B cell (primary cell): ENCODE results near the gene CELF4. TPM values are rescaled to one million over a fixed set of nuclear protein-coding genes. Genes with fewer than 3 reads are reported as not detected.

Source experiments
- ATAC-seq: fragments of 200-7000 bp; cut with Tn5 transposase; one replicate; pipeline ENCODE4 v1.10.0; 2021; ENCODE audit warnings: low read depth, mild to moderate bottlenecking, moderate number of reproducible peaks, moderate library complexity
- CTCF ChIA-PET: fragments of 350-600 bp; sonication (Branson Sonifier 250); formaldehyde crosslinking; loops from one replicate; lab custom pipeline; 2021; ENCODE audit warnings: antibody characterized with exemption, inconsistent platforms; lab: Charles Lee
- POLR2A ChIA-PET: fragments of 350-600 bp; sonication (Branson Sonifier 250); formaldehyde crosslinking; loops from one replicate; lab custom pipeline; 2021; ENCODE audit warnings: antibody characterized with exemption; lab: Charles Lee
- DNase-seq: peaks from one replicate; pipeline ENCODE4 v3.0.0; 2013
- H2AFZ ChIP-seq: 2 replicates; pipeline ENCODE4 v1.6.1; 2012; ENCODE audit warnings: mild to moderate bottlenecking, low read depth, low read length; ENCODE audit not compliant: insufficient read depth, poor library complexity, severe bottlenecking
- H3K27ac ChIP-seq, 2 donors: 1 replicate in 1 of 2; 2 replicates in 1 of 2; pipeline ENCODE4 v1.5.1; 2012 to 2013; ENCODE audit warnings: low read length in 2 of 2, mild to moderate bottlenecking in 2 of 2, moderate library complexity in 1 of 2
- H3K27me3 ChIP-seq, 4 experiments: fragments of 200-600 bp in 1 of 4; sonication (generic) in 1 of 4; replicated peaks in 1 of 4; 1 replicate in 2 of 4; 2 replicates in 2 of 4; pipeline versions ENCODE4 v1.6.1 to v1.7.0; 2013 to 2016; ENCODE audit warnings: low read length in 3 of 4, mild to moderate bottlenecking in 2 of 4, mixed read lengths in 1 of 4, moderate library complexity in 1 of 4; ENCODE audit not compliant: insufficient read depth in 4 of 4, control insufficient read depth in 3 of 4; ENCODE audit errors: control extremely low read depth in 1 of 4
- H3K36me3 ChIP-seq, 2 experiments: replicated peaks in 1 of 2; 1 replicate in 1 of 2; 2 replicates in 1 of 2; pipeline versions ENCODE4 v1.6.1 to v1.7.1; 2013; ENCODE audit warnings: low read length in 1 of 2; ENCODE audit not compliant: insufficient read depth in 2 of 2, control insufficient read depth in 1 of 2; ENCODE audit errors: control extremely low read depth in 1 of 2, extremely low read depth in 1 of 2
- H3K4me1 ChIP-seq, 2 donors: fragments of 200-600 bp in 1 of 2; sonication (generic) in 1 of 2; 1 replicate in 1 of 2; 2 replicates in 1 of 2; pipeline versions ENCODE4 v1.5.1 to v1.6.1; 2013 to 2017; ENCODE audit warnings: low read length in 2 of 2; ENCODE audit not compliant: control insufficient read depth in 2 of 2, insufficient read depth in 2 of 2
- H3K4me2 ChIP-seq: replicated peaks from 2 replicates; pipeline ENCODE3; 2012; ENCODE audit warnings: mild to moderate bottlenecking, low read depth, low read length; ENCODE audit not compliant: poor library complexity, severe bottlenecking
- H3K4me3 ChIP-seq, 5 experiments: fragments of 200-600 bp in 1 of 5; sonication (generic) in 1 of 5; 1 replicate in 3 of 5; 2 replicates in 2 of 5; pipeline versions ENCODE4 v1.5.1 to v1.7.0; 2011 to 2016; ENCODE audit warnings: low read length in 4 of 5, mild to moderate bottlenecking in 4 of 5, low read depth in 2 of 5, control low read depth in 1 of 5, moderate library complexity in 1 of 5; ENCODE audit not compliant: insufficient read depth in 1 of 5; ENCODE audit errors: control extremely low read depth in 1 of 5, extremely low read depth in 1 of 5
- H3K79me2 ChIP-seq: fragments of 200-600 bp; sonication (generic); one replicate; pipeline ENCODE4 v1.6.0; 2016; ENCODE audit warnings: low read length; ENCODE audit not compliant: control insufficient read depth, insufficient read depth
- H3K9ac ChIP-seq: fragments of 200-600 bp; sonication (generic); 2 replicates; pipeline ENCODE4 v1.6.1; 2017; ENCODE audit warnings: mild to moderate bottlenecking, low read length, moderate library complexity
- H3K9me3 ChIP-seq, 3 donors: one replicate each; pipeline versions ENCODE4 v1.6.1 to v1.7.1; 2013; ENCODE audit warnings: low read length in 2 of 3; ENCODE audit not compliant: control insufficient read depth in 2 of 3, insufficient read depth in 1 of 3; ENCODE audit errors: control extremely low read depth in 1 of 3
- H4K20me1 ChIP-seq: 2 replicates; pipeline ENCODE4 v1.6.0; 2012; ENCODE audit warnings: mild to moderate bottlenecking, low read length; ENCODE audit not compliant: insufficient read depth, control insufficient read depth, poor library complexity, severe bottlenecking
- H3K27ac Mint-ChIP-seq: one replicate; pipeline ENCODE4 v1.8.0; 2021; ENCODE audit warnings: mixed read lengths
- H3K27me3 Mint-ChIP-seq: one replicate; pipeline ENCODE4 v1.8.0; 2021; ENCODE audit warnings: mixed read lengths
- H3K4me1 Mint-ChIP-seq: one replicate; pipeline ENCODE4 v1.8.0; 2021; ENCODE audit warnings: mixed read lengths
- H3K4me3 Mint-ChIP-seq: one replicate; pipeline ENCODE4 v1.8.0; 2021; ENCODE audit warnings: mixed read lengths
- H3K9me3 Mint-ChIP-seq: one replicate; pipeline ENCODE4 v1.8.0; 2022; ENCODE audit warnings: mixed read lengths; ENCODE audit not compliant: insufficient read depth
- CTCF ChIP-seq: fragments of 200-600 bp; IDR thresholded peaks from one replicate; pipeline ENCODE4 v1.8.0; 2022; ENCODE audit warnings: antibody characterized with exemption, mild to moderate bottlenecking
- EZH2 ChIP-seq: IDR thresholded peaks from 2 replicates; pipeline ENCODE4 v1.6.1; 2012; ENCODE audit warnings: borderline replicate concordance, low read depth, mild to moderate bottlenecking, moderate library complexity, low read length; ENCODE audit not compliant: insufficient read depth, poor library complexity, severe bottlenecking
- WGBS: methylation state at CpG from one replicate; pipeline ENCODE4 v1.1.5; 2013; ENCODE audit warnings: missing lambda C conversion rate; ENCODE audit not compliant: insufficient coverage; 5-methylcytosine and 5-hydroxymethylcytosine counted together
- intact Hi-C: fragments of 100-400 bp; cut with micrococcal nuclease; formaldehyde crosslinking; loops from one replicate; pipeline ENCODE4 v1.10.0; 2022
- polyA plus RNA-seq: library from polyadenylated mRNA; depleted of rRNA; stranded (reverse); fragments of >200 nt; gene quantifications from 2 replicates; pipeline ENCODE4 v1.2.3, GENCODE V29; 2012
- total RNA-seq, 2 donors: library from RNA; stranded (reverse); fragments of 120-200 nt in 1 of 2; gene quantifications; 1 replicate in 1 of 2; 2 replicates in 1 of 2; pipeline versions ENCODE4 v1.2.3 to v1.2.4, GENCODE V29; 2013 to 2022

The CELF4 gene
- total and polyA plus RNA-seq, 2 donors (not counting 1 experiment from before 2014, with no cell fraction given) = not detected

GRCh38 chr18:37247497-37248161, 318.0 kb downstream of the CELF4 start:
- no peak for TF ChIP-seq EZH2
- TF ChIP-seq CTCF = no peak
- Histone ChIP-seq H3K9ac (no peak overlapping the region), H3K4me3 (no peak overlapping the region), H3K4me2 (no peak overlapping the region), H3K9me3 (peaks cover 0 to 10% (median 0%) of the 10 kb centered on the region in 3 donors), H2AFZ (no peak overlapping the region), H3K36me3 (no peaks in the 10 kb centered on the region), H3K4me1 (peaks cover 0 to 4% of the 10 kb centered on the region in 2 donors), H3K27me3 (peaks cover 0 to 26% (median 7%) of the 10 kb centered on the region in 4 experiments), H3K79me2 (no peaks in the 10 kb centered on the region), H4K20me1 (no peaks in the 10 kb centered on the region), H3K27ac (no peak overlapping the region)
- DNase-seq = no peak
- intact Hi-C loops = no loop called here
- Mint-ChIP-seq H3K4me1 (peaks cover 3% of the 10 kb centered on the region), H3K27me3 (peaks cover 62% of the 10 kb centered on the region), H3K27ac (no peak overlapping the region), H3K4me3 (no peak overlapping the region), H3K9me3 (no peaks in the 10 kb centered on the region)
- POLR2A ChIA-PET = no interaction called here
- CTCF ChIA-PET = no interaction called here
- no peak for ATAC-seq
- 85% methylated on average over 8 of the region's 10 CpGs for WGBS

DNA sequence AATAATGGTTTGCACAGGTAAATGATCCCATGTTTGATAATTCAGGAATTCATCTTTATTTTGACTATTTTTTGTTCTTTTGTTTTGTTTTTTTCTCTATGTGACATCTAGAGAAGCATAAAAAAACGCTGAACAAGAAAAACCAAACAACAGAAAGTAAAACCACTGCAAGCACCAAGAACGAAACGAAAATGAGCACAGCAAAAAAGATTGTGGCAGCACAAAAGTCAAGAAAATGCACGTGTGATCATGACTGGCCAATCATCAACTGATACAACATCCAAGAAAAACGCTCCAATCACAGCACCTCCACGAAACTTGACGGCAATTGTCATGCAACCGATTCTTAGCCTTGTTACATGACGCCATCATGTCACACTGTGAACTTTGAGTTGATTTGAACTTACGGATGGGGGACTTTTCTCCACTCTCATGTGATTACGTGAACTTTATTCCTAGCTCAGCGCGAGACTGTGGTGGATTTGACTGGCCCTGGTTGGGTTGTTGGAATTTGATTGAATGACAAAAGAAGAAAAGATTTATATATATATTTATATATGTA, 318.7 kb downstream of the CELF4 start:
- no peaks in the 10 kb centered on the region for H4K20me1 ChIP-seq
- Mint-ChIP-seq H3K27ac (no peak overlapping the region), H3K4me1 (peaks cover 2% of the 10 kb centered on the region)

More for the DNA sequence above, 318.7 kb downstream of the CELF4 start:
- 89% methylated on average over 9 of the region's 13 CpGs for WGBS
- H3K27me3 ChIP-seq = peaks cover 0 to 25% (median 7%) of the 10 kb centered on the region in 4 experiments
- DNase-seq = no peak
- H3K4me3 ChIP-seq = no peak overlapping the region
- Mint-ChIP-seq H3K4me3 (no peak overlapping the region), H3K9me3 (no peaks in the 10 kb centered on the region), H3K27me3 (peaks cover 59% of the 10 kb centered on the region)
- H3K27ac ChIP-seq = no peak overlapping the region
- peaks cover 0 to 10% (median 0%) of the 10 kb centered on the region in 3 donors for H3K9me3 ChIP-seq
- TF ChIP-seq CTCF (no peak), EZH2 (no peak)
- POLR2A ChIA-PET = no interaction called here
- no peak for ATAC-seq
- intact Hi-C loops = no loop called here
- no peak overlapping the region for H3K9ac ChIP-seq
- CTCF ChIA-PET = no interaction called here
- no peak overlapping the region for H3K4me2 ChIP-seq
- no peaks in the 10 kb centered on the region for H3K79me2 ChIP-seq
- H3K36me3 ChIP-seq = no peaks in the 10 kb centered on the region
- H2AFZ ChIP-seq = no peak overlapping the region
- peaks cover 0 to 4% of the 10 kb centered on the region in 2 donors for H3K4me1 ChIP-seq
